Measurements from ENCODE around the gene B4GALNT4.

DNA sequence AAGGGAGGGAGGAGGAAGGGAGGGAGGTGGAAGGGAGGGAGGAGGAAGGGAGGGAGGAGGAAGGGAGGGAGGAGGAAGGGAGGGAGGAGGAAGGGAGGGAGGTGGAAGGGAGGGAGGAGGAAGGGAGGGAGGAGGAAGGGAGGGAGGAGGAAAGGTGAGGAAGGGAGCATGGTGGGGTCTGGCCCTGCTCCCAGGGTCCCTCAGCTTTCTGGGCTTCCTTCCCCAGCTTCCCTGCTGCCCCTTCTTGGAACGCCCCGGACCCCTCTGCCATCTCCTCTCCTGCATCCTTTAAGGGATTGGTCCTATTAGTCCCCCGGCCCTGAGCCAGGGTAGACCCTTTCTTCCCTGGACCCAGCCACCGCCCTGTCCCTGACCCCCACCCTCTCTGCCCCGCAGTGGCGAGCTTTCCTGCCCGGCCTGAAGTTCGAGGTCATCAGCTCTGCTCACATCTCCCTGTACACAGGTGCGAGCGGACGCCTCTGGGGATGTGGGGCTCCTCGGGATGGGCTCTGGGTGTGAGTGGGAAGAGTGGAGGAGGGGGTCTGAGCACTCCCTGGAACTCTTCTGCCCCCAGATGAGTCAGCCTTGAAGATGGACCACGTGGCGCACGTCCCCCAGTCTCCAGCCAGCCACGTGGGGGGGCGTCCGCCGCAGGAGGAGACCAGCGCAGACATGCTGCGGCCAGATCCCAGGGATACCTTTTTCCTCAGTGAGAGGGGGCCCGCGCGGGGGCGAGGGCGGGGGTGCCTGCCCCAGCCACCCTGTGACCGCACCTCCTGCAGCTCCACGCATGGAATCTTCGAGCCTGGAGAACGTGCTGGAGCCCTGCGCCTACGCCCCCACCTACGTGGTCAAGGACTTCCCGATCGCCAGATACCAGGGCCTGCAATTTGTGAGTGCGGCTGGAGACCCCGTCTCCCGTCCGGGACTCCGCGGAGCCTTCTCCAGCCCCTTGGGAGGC lies 6.0 kb downstream of the B4GALNT4 start:
- TF ChIP-seq, protein P1, sequence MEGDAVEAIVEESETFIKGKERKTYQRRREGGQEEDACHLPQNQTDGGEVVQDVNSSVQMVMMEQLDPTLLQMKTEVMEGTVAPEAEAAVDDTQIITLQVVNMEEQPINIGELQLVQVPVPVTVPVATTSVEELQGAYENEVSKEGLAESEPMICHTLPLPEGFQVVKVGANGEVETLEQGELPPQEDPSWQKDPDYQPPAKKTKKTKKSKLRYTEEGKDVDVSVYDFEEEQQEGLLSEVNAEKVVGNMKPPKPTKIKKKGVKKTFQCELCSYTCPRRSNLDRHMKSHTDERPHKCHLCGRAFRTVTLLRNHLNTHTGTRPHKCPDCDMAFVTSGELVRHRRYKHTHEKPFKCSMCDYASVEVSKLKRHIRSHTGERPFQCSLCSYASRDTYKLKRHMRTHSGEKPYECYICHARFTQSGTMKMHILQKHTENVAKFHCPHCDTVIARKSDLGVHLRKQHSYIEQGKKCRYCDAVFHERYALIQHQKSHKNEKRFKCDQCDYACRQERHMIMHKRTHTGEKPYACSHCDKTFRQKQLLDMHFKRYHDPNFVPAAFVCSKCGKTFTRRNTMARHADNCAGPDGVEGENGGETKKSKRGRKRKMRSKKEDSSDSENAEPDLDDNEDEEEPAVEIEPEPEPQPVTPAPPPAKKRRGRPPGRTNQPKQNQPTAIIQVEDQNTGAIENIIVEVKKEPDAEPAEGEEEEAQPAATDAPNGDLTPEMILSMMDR (conservative IDR thresholded peaks at IDR 0.05 in 1 of 2, IDR thresholded peaks at IDR 0.05 in 1 of 2; ENCODE audit: low read depth in 1 of 2, low read length in 2 of 2): no peak
- no peak for TF ChIP-seq EZH2 (IDR thresholded peaks at IDR 0.05; ENCODE audit: low read length, missing control alignments)
